Mucosa of descending colon (tissue), 3 donors: ENCODE measurements around the gene POPDC2. TPM values are rescaled to one million over a fixed set of nuclear protein-coding genes. Genes with fewer than 3 reads are reported as not detected.

ENCODE experiments used
- ATAC-seq: fragments of 200-7000 bp; cut with Tn5 transposase; one replicate; pipeline ENCODE4 v1.9.1; 2020; ENCODE audit warnings: mild to moderate bottlenecking, moderate library complexity
- DNase-seq, 3 donors: peaks; one replicate each; pipeline ENCODE4 v3.0.0-alpha.2; 2020
- H3K36me3 ChIP-seq: fragments of 200-600 bp; one replicate; pipeline ENCODE4 v1.8.0; 2021; ENCODE audit warnings: low read depth, mild to moderate bottlenecking
- H3K4me1 ChIP-seq: fragments of 200-600 bp; one replicate; pipeline ENCODE4 v1.8.0; 2021; ENCODE audit warnings: low read depth, mild to moderate bottlenecking
- H3K4me3 ChIP-seq: fragments of 200-600 bp; one replicate; pipeline ENCODE4 v1.8.0; 2021; ENCODE audit warnings: mild to moderate bottlenecking
- H3K9me3 ChIP-seq: fragments of 200-600 bp; one replicate; pipeline ENCODE4 v1.8.0; 2021; ENCODE audit warnings: mild to moderate bottlenecking
- CTCF ChIP-seq: fragments of 200-600 bp; IDR thresholded peaks from one replicate; pipeline ENCODE4 v1.8.0; 2022; ENCODE audit warnings: antibody characterized with exemption, mild to moderate bottlenecking
- intact Hi-C, 2 donors: fragments of 100-400 bp; cut with DNase I in 1 of 2; cut with micrococcal nuclease in 1 of 2; formaldehyde crosslinking; loops; one replicate each; pipeline versions ENCODE4 v1.11.0 to v1.11.1; 2022; cut with DNase I, micrococcal nuclease
- total RNA-seq, 3 donors: library from RNA; stranded (reverse); fragmentation: NEBNext Ultra II Directional in 2 of 3; extraction: Animal tissue kit (Norgen Biotek cat#: 25700) in 2 of 3; gene quantifications; one replicate each; pipeline versions ENCODE4 v1.2.1 to v1.2.4, GENCODE V29; 2021 to 2023
- donor health status: DM: no; HTN: no; CAD: no; lungs with moderate emphysema.
- donor health status: DM: no; HTN: no; CAD: no.
- donor health status: DM: no; HTN: yes; CAD: no.

Gene POPDC2
- total RNA-seq, 3 donors from 2014 or later = 4.2 to 89.0 (median 7.1) TPM

- ATAC-seq (no peak), DNase-seq (no peak)
- Histone ChIP-seq H3K9me3 (no peaks in the 10 kb centered on the region), H3K4me3 (no peak overlapping the region), H3K4me1 (no peaks in the 10 kb centered on the region), H3K36me3 (no peaks in the 10 kb centered on the region)
- intact Hi-C loops = no loop called here
- TF ChIP-seq CTCF = no peak
Measured at GRCh38 chr3:119647843-119648575, 12.4 kb downstream of the POPDC2 start.

GRCh38 chr3:119647171-119647570 is 13.2 kb downstream of the POPDC2 start:
- intact Hi-C loops = no loop called here
- Histone ChIP-seq H3K4me3 (no peak overlapping the region), H3K9me3 (no peaks in the 10 kb centered on the region), H3K4me1 (no peaks in the 10 kb centered on the region), H3K36me3 (no peaks in the 10 kb centered on the region)
- no peak for TF ChIP-seq CTCF
- no peak for ATAC-seq
- no peak for DNase-seq

GRCh38 chr3:119645813-119646212 is 14.6 kb downstream of the POPDC2 start:
- ATAC-seq = no peak
- no peak overlapping the region for H3K4me3 ChIP-seq
- H3K4me1 ChIP-seq = no peaks in the 10 kb centered on the region

GRCh38 chr3:119644481-119644880 is 15.9 kb downstream of the POPDC2 start:
- ATAC-seq (no peak), DNase-seq (no peak)
- intact Hi-C loops = no loop called here
- TF ChIP-seq CTCF = no peak
- Histone ChIP-seq H3K4me3 (no peak overlapping the region), H3K36me3 (no peaks in the 10 kb centered on the region), H3K9me3 (no peaks in the 10 kb centered on the region), H3K4me1 (no peaks in the 10 kb centered on the region)

More at GRCh38 chr3:119645813-119646212, 14.6 kb downstream of the POPDC2 start:
- Histone ChIP-seq H3K36me3 (no peaks in the 10 kb centered on the region), H3K9me3 (no peaks in the 10 kb centered on the region)
- no peak for DNase-seq
- TF ChIP-seq CTCF = no peak
- intact Hi-C loops = no loop called here

GRCh38 chr3:119643528-119643927 is 16.9 kb downstream of the POPDC2 start:
- H3K4me3 ChIP-seq = no peak overlapping the region
- no peaks in the 10 kb centered on the region for H3K4me1 ChIP-seq
- intact Hi-C loops = no loop called here
- no peaks in the 10 kb centered on the region for H3K9me3 ChIP-seq
- TF ChIP-seq CTCF = no peak
- H3K36me3 ChIP-seq = no peaks in the 10 kb centered on the region
- ATAC-seq = peak; percentile 20
- no peak for DNase-seq
